Measurements from ENCODE around the gene IL18BP.
A peak's percentile ranks its signal among the peaks of the same experiment; 100 is the strongest.

IL18BP gene

GRCh38 chr11:71995726-71996291, 2.9 kb upstream of the IL18BP start:
- in situ Hi-C loops (cut with MboI; ENCODE audit: low pct_unique_long_range_greater_than_20kb, low sequenced_read_pairs), result no loop called here
- DNase-seq, result peak; percentile 39

GRCh38 chr11:71996517-71996916, 2.2 kb upstream of the IL18BP start:
- in situ Hi-C loops (cut with MboI; ENCODE audit: low pct_unique_long_range_greater_than_20kb, low sequenced_read_pairs), result no loop called here
- DNase-seq, result no peak

- no peak for DNase-seq
- in situ Hi-C loops (cut with MboI; ENCODE audit: low pct_unique_long_range_greater_than_20kb, low sequenced_read_pairs), result no loop called here
These were observed 1.8 kb upstream of the IL18BP start for GRCh38 chr11:71996946-71997345.

GRCh38 chr11:71997594-71997993, 1.1 kb upstream of the IL18BP start:
- no peak for DNase-seq

GRCh38 chr11:71998061-71998460, 648 bp upstream of the IL18BP start:
- no peak for DNase-seq
- in situ Hi-C loops (cut with MboI; ENCODE audit: low pct_unique_long_range_greater_than_20kb, low sequenced_read_pairs), result no loop called here

More at GRCh38 chr11:71997594-71997993, 1.1 kb upstream of the IL18BP start:
- in situ Hi-C loops (cut with MboI; ENCODE audit: low pct_unique_long_range_greater_than_20kb, low sequenced_read_pairs), result no loop called here

GRCh38 chr11:71999362-71999761, 653 bp downstream of the IL18BP start:
- DNase-seq, result no peak
- in situ Hi-C loops (cut with MboI; ENCODE audit: low pct_unique_long_range_greater_than_20kb, low sequenced_read_pairs), result no loop called here

GRCh38 chr11:71999798-72000197, 1.1 kb downstream of the IL18BP start:
- DNase-seq, result no peak
- in situ Hi-C loops (cut with MboI; ENCODE audit: low pct_unique_long_range_greater_than_20kb, low sequenced_read_pairs), result loop anchor here (25.0 kb wide), 1 partner anchor 438 kb away; the partner anchor contains the start of gene CLPB

- no peak for DNase-seq
- in situ Hi-C loops (cut with MboI; ENCODE audit: low pct_unique_long_range_greater_than_20kb, low sequenced_read_pairs), result loop anchor here (25.0 kb wide), 1 partner anchor 437 kb away; the partner anchor contains the start of gene CLPB
These were observed 1.6 kb downstream of the IL18BP start for GRCh38 chr11:72000202-72000867.

- DNase-seq, result no peak
- in situ Hi-C loops (cut with MboI; ENCODE audit: low pct_unique_long_range_greater_than_20kb, low sequenced_read_pairs), result loop anchor here (25.0 kb wide), 1 partner anchor 436 kb away; the partner anchor contains the start of gene CLPB
These were observed 2.6 kb downstream of the IL18BP start for GRCh38 chr11:72001285-72001684.

- in situ Hi-C loops (cut with MboI; ENCODE audit: low pct_unique_long_range_greater_than_20kb, low sequenced_read_pairs), result loop anchor here (25.0 kb wide), 1 partner anchor 435 kb away; the partner anchor contains the start of gene CLPB
- DNase-seq, result no peak
These were observed 3.3 kb downstream of the IL18BP start for GRCh38 chr11:72001834-72002591.

GRCh38 chr11:72002841-72003775, 4.4 kb downstream of the IL18BP start:
- in situ Hi-C loops (cut with MboI; ENCODE audit: low pct_unique_long_range_greater_than_20kb, low sequenced_read_pairs), result loop anchor here (25.0 kb wide), 1 partner anchor 434 kb away; the partner anchor contains the start of gene CLPB
- no peak for DNase-seq

GRCh38 chr11:72003776-72004171, 5.1 kb downstream of the IL18BP start:
- DNase-seq, result no peak
- in situ Hi-C loops (cut with MboI; ENCODE audit: low pct_unique_long_range_greater_than_20kb, low sequenced_read_pairs), result loop anchor here (25.0 kb wide), 1 partner anchor 434 kb away; the partner anchor contains the start of gene CLPB

- in situ Hi-C loops (cut with MboI; ENCODE audit: low pct_unique_long_range_greater_than_20kb, low sequenced_read_pairs), result loop anchor here (25.0 kb wide), 1 partner anchor 433 kb away; the partner anchor contains the start of gene CLPB
- no peak for DNase-seq
These were observed 6.0 kb downstream of the IL18BP start for GRCh38 chr11:72004515-72005346.

- in situ Hi-C loops (cut with MboI; ENCODE audit: low pct_unique_long_range_greater_than_20kb, low sequenced_read_pairs), result loop anchor here (25.0 kb wide), 1 partner anchor 432 kb away; the partner anchor contains the start of gene CLPB
- DNase-seq, result no peak
These were observed 6.9 kb downstream of the IL18BP start for GRCh38 chr11:72005347-72006260.

- in situ Hi-C loops (cut with MboI; ENCODE audit: low pct_unique_long_range_greater_than_20kb, low sequenced_read_pairs), result loop anchor here (25.0 kb wide), 1 partner anchor 431 kb away; the partner anchor contains the start of gene CLPB
- DNase-seq, result no peak
These were observed 7.8 kb downstream of the IL18BP start for GRCh38 chr11:72006309-72007088.

GRCh38 chr11:72007089-72007476, 8.4 kb downstream of the IL18BP start:
- in situ Hi-C loops (cut with MboI; ENCODE audit: low pct_unique_long_range_greater_than_20kb, low sequenced_read_pairs), result loop anchor here (25.0 kb wide), 1 partner anchor 430 kb away; the partner anchor contains the start of gene CLPB
- DNase-seq, result no peak
